ENCODE data around the gene SRSF5. TPM values are rescaled to one million over a fixed set of nuclear protein-coding genes. Genes with fewer than 3 reads are reported as not detected.

SRSF5 gene
- total RNA-seq, 1 donor from 2014 or later: 664 TPM

DNA sequence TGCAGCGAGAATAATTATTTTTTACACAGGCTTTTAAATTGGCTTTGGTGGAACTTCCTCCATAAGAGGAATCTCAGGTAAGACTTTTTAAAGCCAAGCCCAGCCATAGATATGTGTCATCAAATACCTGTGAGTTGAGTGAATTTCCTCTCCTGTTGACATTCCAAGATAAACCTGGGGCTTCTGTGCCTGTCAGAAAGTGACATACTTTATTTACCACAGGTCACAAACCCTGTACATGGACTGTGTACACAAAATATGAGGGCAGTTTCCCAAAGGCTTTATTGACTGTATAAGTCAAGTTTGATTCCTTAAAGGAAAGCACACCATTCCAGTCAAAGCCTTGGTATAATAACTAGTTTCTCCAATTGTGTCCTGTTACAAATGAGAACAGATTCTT, 25.9 kb upstream of the SRSF5 start:
- Histone ChIP-seq H3K27ac (no peak overlapping the region), H3K9ac (no peak overlapping the region), H3K4me2 (no peak overlapping the region), H3K36me3 (no peaks in the 10 kb centered on the region), H3K4me1 (no peaks in the 10 kb centered on the region), H3K9me3 (ENCODE audit: low read depth) (peaks cover 12% of the 10 kb centered on the region), H3K79me2 (ENCODE audit: low read depth) (no peaks in the 10 kb centered on the region), H3F3A (ENCODE audit: low read depth) (no peaks in the 10 kb centered on the region), H3K4me3 (no peak overlapping the region), H3K27me3 (no peaks in the 10 kb centered on the region), H4K20me1 (ENCODE audit: low read depth) (no peaks in the 10 kb centered on the region), H2AFZ (replicated peaks) (no peak overlapping the region)
- DNase-seq (ENCODE audit: low spot score): no peak
- no peak overlapping the region for H3K4me3 Mint-ChIP-seq
- TF ChIP-seq EZH2 (IDR thresholded peaks at IDR 0.05) (no peak), EZH2phosphoT487 (IDR thresholded peaks at IDR 0.05) (no peak), CTCF (IDR thresholded peaks at IDR 0.05) (no peak)
- peaks cover 5% of the 10 kb centered on the region for H3K27me3 Mint-ChIP-seq (ENCODE audit: insufficient read depth, low read depth)
- H3K36me3 Mint-ChIP-seq: no peaks in the 10 kb centered on the region
- H3K27ac Mint-ChIP-seq: no peak overlapping the region
- H3K4me1 Mint-ChIP-seq: no peaks in the 10 kb centered on the region
- H3K9me3 Mint-ChIP-seq: peaks cover 16% of the 10 kb centered on the region

GRCh38 chr14:69749956-69750355, 17.0 kb upstream of the SRSF5 start:
- Histone ChIP-seq H4K20me1 (ENCODE audit: low read depth) (no peaks in the 10 kb centered on the region), H3K27me3 (no peaks in the 10 kb centered on the region), H3F3A (ENCODE audit: low read depth) (no peaks in the 10 kb centered on the region), H3K36me3 (no peaks in the 10 kb centered on the region), H3K9me3 (ENCODE audit: low read depth) (no peaks in the 10 kb centered on the region), H3K4me1 (no peaks in the 10 kb centered on the region), H3K27ac (no peak overlapping the region), H3K4me3 (no peak overlapping the region), H3K9ac (no peak overlapping the region), H2AFZ (replicated peaks) (no peak overlapping the region), H3K4me2 (no peak overlapping the region), H3K79me2 (ENCODE audit: low read depth) (no peaks in the 10 kb centered on the region)
- Mint-ChIP-seq H3K27me3 (ENCODE audit: insufficient read depth, low read depth) (peaks cover 4% of the 10 kb centered on the region), H3K4me1 (no peaks in the 10 kb centered on the region), H3K27ac (no peak overlapping the region), H3K36me3 (no peaks in the 10 kb centered on the region), H3K4me3 (no peak overlapping the region), H3K9me3 (peaks cover 7% of the 10 kb centered on the region)
- TF ChIP-seq EZH2 (IDR thresholded peaks at IDR 0.05): no peak
- TF ChIP-seq CTCF (IDR thresholded peaks at IDR 0.05): no peak
- TF ChIP-seq EZH2phosphoT487 (IDR thresholded peaks at IDR 0.05): no peak
- no peak for DNase-seq (ENCODE audit: low spot score)

DNA sequence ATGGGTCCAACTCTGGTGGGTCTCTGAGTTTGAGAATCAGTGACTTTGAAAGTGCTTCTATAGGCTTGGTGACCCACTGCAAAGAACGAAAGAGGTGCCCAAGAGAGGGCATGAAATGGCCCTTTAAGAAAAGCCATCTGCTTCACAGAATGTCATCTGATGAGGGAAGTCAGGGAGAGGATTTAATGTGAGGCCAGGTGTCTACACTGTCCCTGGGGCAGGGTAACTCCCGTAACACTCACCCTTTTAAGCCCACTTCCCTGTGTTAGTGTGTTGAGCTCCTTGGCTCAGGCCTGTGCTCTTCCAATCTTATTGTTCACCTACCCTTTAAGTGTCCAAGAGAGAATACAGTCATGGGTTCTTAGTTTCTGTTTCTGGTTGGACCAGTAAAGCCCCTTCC, 16.4 kb upstream of the SRSF5 start:
- Mint-ChIP-seq H3K27me3 (ENCODE audit: insufficient read depth, low read depth) (peaks cover 4% of the 10 kb centered on the region), H3K36me3 (no peaks in the 10 kb centered on the region), H3K4me1 (no peaks in the 10 kb centered on the region), H3K9me3 (peaks cover 7% of the 10 kb centered on the region), H3K27ac (no peak overlapping the region), H3K4me3 (no peak overlapping the region)
- no peak overlapping the region for H3K9ac ChIP-seq
- H4K20me1 ChIP-seq (ENCODE audit: low read depth): no peaks in the 10 kb centered on the region
- no peak for TF ChIP-seq EZH2phosphoT487 (IDR thresholded peaks at IDR 0.05)
- no peaks in the 10 kb centered on the region for H3F3A ChIP-seq (ENCODE audit: low read depth)
- DNase-seq (ENCODE audit: low spot score): no peak
- no peak overlapping the region for H2AFZ ChIP-seq (replicated peaks)
- no peaks in the 10 kb centered on the region for H3K79me2 ChIP-seq (ENCODE audit: low read depth)
- no peaks in the 10 kb centered on the region for H3K27me3 ChIP-seq
- no peak overlapping the region for H3K4me2 ChIP-seq
- no peak overlapping the region for H3K27ac ChIP-seq
- no peaks in the 10 kb centered on the region for H3K36me3 ChIP-seq
- no peaks in the 10 kb centered on the region for H3K4me1 ChIP-seq
- no peaks in the 10 kb centered on the region for H3K9me3 ChIP-seq (ENCODE audit: low read depth)
- no peak overlapping the region for H3K4me3 ChIP-seq

- H3K4me3 ChIP-seq: no peak overlapping the region
- H3K4me1 ChIP-seq: no peaks in the 10 kb centered on the region
- H3K27ac ChIP-seq: no peak overlapping the region
- no peaks in the 10 kb centered on the region for H3K36me3 ChIP-seq
- no peak overlapping the region for H3K4me2 ChIP-seq
- no peak overlapping the region for H3K9ac ChIP-seq
- no peak for TF ChIP-seq EZH2 (IDR thresholded peaks at IDR 0.05)
- no peak for TF ChIP-seq EZH2phosphoT487 (IDR thresholded peaks at IDR 0.05)
- TF ChIP-seq CTCF (IDR thresholded peaks at IDR 0.05): no peak
- H3K27me3 Mint-ChIP-seq (ENCODE audit: insufficient read depth, low read depth): peaks cover 3% of the 10 kb centered on the region
- H3K27me3 ChIP-seq: no peaks in the 10 kb centered on the region
- H3K27ac Mint-ChIP-seq: no peak overlapping the region
- H3K36me3 Mint-ChIP-seq: no peaks in the 10 kb centered on the region
- no peak for DNase-seq (ENCODE audit: low spot score)
- H2AFZ ChIP-seq (replicated peaks): no peak overlapping the region
- H3K9me3 Mint-ChIP-seq: peaks cover 5% of the 10 kb centered on the region
- no peaks in the 10 kb centered on the region for H3K79me2 ChIP-seq (ENCODE audit: low read depth)
- no peaks in the 10 kb centered on the region for H3F3A ChIP-seq (ENCODE audit: low read depth)
- no peaks in the 10 kb centered on the region for H3K9me3 ChIP-seq (ENCODE audit: low read depth)
- H3K4me3 Mint-ChIP-seq: no peak overlapping the region
- H3K4me1 Mint-ChIP-seq: no peaks in the 10 kb centered on the region
- H4K20me1 ChIP-seq (ENCODE audit: low read depth): no peaks in the 10 kb centered on the region
Observed at GRCh38 chr14:69752773-69753172, 14.2 kb upstream of the SRSF5 start.
